ENCODE data around the gene ALDH7A1.
A peak's percentile ranks its signal among the peaks of the same experiment; 100 is the strongest.
"Not testable (repeated sequence)": the region's sequence is repeated elsewhere in the genome, so short reads cannot be mapped to it uniquely, and the experiment has no call there.

The ALDH7A1 gene

DNA sequence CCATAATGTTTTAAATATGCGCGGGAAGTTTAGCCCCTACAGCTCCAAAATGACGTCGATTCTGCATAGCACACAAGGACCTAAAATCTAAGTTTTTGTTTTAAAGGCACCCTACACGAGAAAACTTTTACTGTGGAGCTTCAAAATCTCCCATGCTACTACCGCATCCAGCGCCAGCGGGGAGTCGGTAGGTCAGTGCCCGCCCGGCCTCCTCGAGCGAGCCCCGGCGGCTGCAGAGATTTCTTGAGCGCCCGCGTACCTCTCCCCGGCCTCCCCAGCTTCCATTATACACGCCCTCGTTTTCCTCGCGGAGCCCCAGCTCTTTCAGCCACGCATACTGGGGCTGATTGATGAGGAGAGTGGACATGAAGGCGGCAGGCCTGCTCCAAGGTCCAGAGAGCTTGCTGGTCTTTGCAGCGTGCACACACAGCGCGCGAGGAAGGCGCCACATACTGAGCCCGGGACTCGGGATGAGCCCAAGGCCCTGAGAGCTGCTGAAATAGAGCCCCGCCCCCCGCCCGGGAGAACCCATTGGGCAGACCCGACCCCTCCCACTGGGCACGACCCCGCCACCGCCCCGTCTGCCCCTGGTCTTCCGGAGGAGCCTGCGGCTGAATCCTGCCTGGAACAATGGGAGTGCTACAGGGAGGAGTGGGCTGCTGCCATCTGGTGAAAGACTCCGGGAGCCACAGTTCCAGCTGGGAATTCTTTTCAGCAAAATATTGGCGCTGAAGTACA is at the start of gene ALDH7A1:
Gene ALDH7A1, minus strand, starts transcription at position 472 of the 738 bp plus-strand sequence. Its CDS starts 21 bp downstream, at position 451.
- peak; percentile 93 for DNase-seq (ENCODE audit: low spot score)

DNA sequence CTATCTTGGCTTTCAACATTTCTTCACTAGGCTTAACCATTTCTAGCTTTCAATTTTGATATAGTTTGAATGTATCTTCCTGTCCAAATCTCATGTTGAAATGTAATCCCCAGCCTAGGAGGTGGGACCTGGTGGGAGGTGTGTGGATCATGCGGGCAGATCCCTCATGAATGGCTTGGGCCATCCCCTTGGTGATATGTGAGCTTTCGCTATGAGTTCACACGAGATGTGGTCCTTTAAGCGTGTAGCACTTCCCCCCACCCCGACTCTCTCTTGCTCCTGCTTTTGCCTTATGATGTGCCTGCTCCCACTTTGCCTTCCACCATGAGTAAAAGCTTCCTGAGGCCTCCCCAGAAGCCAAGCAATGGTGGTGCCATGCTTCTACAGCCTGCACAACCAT is 46.4 kb upstream of the ALDH7A1 start:
- DNase-seq (ENCODE audit: low spot score), result no peak

DNA sequence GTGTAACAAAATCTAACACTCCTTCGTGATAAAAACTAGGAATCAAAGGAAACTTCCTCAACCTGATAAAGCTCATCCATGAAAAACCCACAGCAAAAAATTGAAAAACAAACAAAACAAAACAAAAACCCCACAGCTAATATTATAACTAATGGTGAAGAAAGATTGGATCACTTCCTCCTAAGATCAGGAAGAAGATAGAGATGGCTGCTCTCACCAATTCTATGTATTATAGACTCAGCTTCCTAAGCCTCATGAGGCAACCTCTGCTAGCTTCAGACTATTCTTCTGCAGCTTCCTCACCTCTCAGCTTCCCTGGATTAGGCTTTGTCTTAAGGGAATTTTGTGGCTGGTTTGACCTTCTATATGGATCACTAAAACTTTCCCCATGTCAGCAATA is 45.8 kb upstream of the ALDH7A1 start:
- no peak for DNase-seq (ENCODE audit: low spot score)

DNA sequence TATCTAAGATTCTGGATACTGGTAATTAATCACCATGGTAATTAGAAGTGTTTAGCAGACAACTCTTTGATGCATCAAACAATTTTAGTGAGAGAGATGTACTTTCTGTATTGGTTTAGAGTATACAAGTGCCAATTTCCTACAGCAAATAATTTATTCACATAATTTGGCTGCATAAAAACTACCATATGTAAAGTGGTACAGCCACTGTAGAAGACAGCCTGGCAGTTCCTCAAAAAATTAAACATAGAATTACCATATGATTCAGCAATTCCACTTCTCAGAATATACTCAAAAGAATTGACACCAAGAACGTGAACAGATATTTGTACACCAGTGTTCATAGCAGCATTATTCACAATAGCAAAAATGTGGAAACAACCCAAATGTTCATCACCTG is 41.9 kb upstream of the ALDH7A1 start:
- DNase-seq (ENCODE audit: low spot score), result no peak

DNA sequence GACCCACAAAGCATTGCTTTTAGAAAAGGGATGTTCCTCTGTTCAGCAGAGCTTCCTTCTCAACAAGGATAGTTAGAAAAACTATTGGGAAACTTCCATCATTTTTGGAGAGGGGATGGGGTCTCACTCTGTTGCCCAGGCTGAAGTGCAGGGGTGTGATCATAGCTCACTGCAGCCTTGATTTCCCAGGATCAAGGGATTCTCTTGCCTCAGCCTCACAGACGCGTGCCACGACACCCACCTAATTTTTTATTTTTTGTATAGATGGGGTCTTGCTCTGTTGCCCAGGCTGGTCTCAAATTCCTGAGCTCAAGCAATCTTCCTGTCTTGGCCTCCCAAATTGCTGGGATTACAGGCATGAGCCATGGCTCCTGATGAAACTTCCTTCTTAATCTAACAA is 40.6 kb upstream of the ALDH7A1 start:
- DNase-seq (ENCODE audit: low spot score), result no peak

DNA sequence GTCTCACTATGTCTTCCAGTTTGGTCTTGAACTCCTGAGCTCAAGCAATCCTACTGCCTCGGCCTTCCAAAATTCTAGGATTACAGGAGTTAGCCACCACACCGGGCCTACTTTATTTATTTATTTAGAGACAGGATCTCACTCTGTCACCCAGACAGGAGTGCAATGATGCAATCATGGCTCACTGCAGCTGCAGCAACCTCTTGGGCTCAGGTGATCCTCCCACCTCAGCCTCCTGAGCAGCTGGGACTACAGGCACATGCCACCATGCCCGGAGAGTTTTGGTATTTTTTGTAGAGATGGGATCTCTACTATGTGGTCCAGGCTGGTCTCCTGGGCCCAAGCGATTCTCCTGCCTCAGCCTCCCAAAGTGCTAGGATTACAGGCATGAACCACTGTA is 38.5 kb upstream of the ALDH7A1 start:
- DNase-seq (ENCODE audit: low spot score), result no peak

DNA sequence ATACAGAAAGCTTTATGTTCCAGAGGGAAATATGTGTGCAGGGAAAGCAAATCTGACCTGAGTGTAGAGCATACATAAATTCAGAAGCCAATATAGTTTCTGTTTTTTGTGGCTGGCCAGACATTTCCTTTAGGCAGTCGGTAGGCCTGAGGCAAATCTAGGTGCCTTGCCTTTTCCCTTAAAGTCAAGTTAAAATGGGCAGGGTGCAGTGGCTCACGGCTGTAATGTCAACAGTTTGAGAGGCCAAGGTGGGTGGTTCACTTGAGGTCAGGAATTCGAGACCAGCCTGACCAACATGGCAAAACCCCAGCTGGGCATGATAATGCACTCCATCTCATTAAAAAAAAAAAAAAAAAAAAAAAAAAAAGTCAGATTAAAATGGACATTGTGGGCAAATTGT is 36.9 kb upstream of the ALDH7A1 start:
- DNase-seq (ENCODE audit: low spot score), result no peak

DNA sequence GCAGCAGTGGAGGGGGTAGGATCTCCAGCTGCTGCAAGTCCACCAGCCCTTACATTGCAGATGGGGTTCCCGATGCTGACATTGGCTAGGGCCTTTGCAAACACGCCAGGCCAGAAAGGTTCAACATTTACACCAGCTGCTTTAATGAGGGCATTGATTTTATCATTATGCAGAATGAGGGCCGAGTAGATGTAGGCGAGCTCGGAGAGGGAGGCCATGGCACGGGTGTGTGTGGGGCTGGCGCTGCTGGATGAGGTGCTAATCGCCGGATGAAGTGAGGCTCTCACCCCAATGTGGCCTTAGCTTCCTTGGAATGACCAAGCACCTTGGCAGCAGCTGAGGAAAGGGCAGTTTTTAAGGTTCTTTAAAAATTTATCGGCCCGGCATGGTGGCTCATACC is 33.1 kb upstream of the ALDH7A1 start:
- no peak for DNase-seq (ENCODE audit: low spot score)

DNA sequence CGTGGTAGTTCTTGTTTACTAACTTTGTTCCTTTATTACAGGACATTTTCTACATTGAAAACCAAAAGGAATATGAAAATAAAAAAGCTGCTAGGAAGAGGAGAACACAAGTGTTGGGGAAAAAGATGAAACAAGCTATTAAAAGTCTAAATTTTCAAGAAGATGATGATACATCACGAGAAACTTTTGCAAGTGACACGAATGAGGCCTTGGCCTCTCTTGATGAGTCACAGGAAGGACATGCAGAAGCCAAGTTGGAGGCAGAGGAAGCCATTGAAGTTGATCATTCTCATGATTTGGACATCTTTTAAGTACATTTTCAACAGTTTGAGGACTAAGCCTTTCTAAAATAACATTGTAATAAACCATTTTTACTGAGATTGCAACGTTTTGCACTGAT is 29.5 kb upstream of the ALDH7A1 start:
- no peak for DNase-seq (ENCODE audit: low spot score)

DNA sequence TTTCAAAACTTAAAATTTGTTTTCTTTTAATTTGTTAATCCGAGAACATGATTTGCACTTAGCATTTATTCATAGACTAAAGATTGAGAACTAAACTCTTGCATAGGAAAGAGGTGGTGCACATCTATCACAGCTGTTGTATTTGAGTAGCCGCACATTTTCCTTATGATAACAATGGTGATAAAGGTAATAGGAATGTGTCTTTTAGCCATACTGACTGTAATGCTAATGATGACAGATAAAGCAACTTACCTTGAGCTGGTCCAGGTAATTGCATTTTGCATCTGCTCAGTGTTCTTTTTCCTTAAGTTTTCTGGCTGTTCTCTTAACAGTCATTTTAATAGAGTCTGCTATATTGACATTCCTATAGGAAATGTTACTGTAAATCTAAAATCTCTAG is 24.8 kb upstream of the ALDH7A1 start:
- DNase-seq (ENCODE audit: low spot score), result no peak

DNA sequence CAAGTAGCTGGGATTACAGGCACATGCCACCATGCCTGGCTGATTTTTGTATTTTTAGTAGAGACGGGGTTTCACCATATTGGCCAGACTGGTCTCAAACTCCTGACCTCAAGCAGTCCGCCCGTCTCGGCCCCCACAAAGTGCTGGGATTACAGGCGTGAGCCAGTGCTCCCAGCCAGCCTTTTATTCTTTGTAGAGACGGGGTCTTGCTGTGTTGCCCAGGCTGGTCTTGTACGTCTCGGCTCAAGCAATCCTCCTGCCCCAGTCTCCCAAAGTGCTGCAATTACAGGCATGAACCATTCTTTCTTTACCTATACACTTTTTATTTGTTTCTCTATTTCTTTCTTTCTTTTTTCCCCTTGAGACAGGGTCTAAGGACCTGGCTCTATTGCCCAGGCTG is 22.6 kb upstream of the ALDH7A1 start:
- DNase-seq (ENCODE audit: low spot score), result not testable (repeated sequence)

DNA sequence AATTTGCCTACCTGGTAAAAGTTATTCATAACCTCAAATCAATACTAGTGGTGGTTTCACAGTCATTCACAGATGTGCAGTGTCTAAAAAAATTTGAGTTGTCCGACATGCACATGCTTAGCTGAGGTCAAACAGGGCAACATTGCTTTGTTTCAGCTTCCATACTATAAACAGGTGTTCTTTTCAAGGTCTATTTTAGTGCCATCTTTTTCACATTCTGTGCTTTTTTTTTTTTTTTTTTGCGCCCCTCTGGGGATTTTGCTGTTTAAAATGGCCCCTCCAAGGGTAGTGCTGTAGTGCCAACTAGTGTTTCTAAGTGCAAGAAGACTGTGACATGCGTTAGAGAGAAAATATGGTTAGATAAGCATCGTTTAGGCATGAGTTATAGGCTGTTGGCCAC is 20.3 kb upstream of the ALDH7A1 start:
- no peak for DNase-seq (ENCODE audit: low spot score)

DNA sequence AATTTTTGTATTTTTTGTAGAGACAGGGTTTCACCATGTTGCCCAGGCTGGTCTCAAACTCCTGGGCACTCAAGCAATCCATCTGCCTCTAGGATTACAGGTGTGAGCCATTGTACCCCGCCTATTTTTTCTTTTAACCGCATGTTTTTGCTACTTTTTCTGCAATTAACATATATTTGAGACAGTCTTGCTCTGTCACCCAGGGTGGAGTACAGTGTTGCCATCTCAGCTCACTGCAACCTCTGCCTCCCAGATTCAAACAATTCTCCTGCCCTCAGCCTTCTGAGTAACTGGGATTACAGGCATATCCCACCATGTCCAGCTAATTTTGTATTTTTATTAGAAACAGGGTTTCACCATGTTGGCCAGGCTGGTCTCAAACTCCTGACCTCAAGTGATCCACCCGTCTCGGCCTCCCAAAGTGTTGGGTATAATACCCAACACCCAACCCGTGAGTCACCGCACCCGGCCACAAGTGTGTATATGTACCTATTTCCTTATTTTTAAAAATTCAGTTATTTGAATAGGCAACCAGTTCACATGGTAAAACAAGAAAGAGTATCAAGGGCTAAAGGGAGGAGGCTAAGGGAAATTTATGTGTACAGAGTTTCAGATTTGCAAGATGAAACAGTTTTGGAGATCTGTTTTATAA is 19.0 kb upstream of the ALDH7A1 start:
- DNase-seq (ENCODE audit: low spot score), result no peak

DNA sequence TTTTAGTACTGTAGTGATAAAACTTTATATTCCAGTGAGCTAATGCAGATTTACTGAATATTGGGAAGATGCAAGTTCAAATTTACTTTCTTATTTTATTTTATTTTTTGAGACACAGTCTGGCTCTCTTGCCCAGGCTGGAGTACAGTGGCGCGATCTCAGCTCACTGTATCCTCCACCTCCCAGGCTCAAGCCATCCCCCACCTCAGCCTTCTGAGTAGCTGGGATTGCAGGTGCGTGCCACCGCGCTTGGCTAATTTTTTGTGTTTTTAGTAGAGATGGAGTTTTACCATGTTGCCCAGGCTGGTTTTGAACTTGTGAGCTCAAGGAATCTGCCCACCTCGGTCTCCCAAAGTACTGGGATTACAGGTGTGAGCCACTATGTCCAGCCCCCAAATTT is 15.6 kb upstream of the ALDH7A1 start:
- DNase-seq (ENCODE audit: low spot score), result no peak

DNA sequence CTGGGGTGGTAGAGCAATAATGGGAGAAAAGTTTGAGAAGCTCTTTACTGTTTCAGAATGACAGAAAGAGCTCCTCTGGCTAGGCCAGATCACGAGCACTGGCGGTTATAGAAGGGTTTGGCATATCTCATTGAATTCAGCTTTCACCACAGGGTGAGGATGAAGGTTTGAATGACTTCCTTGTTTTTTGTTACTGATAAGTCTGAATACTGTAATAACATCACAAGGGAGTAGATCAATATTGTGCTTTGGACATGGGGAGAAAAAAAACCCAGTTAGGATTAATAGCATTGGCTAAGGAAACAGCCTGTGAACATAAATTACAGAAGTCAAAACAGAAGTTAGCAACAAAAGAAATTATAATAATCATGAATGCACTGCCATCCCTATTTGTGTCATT is 15.1 kb upstream of the ALDH7A1 start:
- DNase-seq (ENCODE audit: low spot score), result no peak

DNA sequence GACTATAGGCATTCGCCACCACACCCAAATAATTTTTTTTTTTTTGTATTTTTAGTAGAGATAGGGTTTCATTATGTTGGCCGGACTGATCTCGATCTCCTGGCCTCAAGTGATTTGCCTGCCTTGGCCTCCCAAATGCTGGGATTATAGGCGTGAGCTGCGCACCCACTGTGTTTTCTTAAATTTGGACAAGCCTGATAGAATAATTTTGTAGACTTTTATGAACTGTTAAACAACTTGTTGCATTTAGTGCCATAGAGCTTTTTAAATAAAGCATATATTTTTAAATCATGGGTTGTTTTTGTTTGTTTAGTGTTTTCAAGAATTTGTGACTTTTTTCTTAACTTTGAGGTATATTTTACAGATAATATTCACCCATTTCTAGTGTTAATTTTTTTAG is 10.5 kb upstream of the ALDH7A1 start:
- DNase-seq (ENCODE audit: low spot score), result no peak

DNA sequence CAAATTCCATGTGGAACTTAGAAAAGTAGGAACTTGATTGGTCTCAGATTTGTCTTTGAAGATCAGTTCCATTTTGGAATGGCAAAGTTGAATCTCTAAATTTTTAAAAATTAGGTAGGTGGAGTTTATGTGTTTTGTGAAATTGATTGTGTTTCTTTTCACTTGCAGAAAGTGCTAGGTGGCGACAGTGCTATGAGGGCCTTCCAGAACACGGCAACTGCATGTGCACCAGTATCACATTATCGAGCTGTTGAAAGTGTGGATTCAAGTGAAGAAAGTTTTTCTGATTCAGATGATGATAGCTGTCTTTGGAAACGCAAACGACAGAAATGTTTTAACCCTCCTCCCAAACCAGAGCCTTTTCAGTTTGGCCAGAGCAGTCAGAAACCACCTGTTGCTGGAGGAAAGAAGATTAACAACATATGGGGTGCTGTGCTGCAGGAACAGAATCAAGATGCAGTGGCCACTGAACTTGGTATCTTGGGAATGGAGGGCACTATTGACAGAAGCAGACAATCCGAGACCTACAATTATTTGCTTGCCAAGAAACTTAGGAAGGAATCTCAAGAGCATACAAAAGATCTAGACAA is 8.5 kb upstream of the ALDH7A1 start:
- DNase-seq (ENCODE audit: low spot score), result no peak

DNA sequence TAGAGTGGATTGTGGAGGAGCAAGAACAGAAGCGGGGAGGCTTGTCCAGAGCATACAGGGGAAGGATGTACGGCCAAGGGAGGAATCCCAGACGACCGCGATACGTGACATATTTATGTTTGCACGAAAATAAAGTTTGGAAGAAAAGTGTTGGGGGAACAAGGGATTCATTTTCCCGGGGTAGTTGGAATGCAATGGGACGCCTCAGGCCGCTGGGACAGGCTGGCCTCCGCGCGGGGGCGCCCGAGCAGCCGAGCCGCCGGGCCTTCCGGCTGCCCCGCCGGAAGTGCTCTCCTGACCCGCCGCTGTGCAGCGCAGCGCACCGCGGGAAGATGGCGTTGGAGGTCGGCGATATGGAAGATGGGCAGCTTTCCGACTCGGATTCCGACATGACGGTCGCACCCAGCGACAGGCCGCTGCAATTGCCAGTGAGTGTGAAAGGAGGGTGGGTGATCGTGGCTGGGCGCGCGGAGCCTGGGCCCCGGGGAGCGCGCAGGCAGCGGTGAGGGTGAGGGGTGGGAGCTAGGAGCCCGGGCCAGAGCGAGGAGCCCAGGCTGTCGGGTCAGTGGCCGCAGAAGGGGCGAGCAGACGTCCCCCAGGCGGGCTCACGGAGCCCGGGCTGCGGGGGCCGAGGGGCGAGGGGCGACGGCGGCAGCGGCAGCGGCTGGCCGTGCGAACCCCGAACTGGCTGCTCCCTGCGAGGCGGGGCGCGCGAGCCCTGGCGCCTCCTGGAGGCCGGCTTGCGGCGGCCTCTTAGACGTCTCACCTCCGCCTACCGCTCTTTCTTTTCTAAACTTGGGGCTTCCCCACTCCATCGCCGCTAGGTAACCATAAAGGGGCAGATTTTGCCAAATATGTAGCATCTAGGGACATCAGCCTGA is 5.9 kb upstream of the ALDH7A1 start, which contains the start of gene PHAX:
Gene PHAX, plus strand, starts transcription at position 317 of the 881 bp plus-strand sequence. Its CDS starts 16 bp downstream, at position 333.
- peak; percentile 75 for DNase-seq (ENCODE audit: low spot score)

DNA sequence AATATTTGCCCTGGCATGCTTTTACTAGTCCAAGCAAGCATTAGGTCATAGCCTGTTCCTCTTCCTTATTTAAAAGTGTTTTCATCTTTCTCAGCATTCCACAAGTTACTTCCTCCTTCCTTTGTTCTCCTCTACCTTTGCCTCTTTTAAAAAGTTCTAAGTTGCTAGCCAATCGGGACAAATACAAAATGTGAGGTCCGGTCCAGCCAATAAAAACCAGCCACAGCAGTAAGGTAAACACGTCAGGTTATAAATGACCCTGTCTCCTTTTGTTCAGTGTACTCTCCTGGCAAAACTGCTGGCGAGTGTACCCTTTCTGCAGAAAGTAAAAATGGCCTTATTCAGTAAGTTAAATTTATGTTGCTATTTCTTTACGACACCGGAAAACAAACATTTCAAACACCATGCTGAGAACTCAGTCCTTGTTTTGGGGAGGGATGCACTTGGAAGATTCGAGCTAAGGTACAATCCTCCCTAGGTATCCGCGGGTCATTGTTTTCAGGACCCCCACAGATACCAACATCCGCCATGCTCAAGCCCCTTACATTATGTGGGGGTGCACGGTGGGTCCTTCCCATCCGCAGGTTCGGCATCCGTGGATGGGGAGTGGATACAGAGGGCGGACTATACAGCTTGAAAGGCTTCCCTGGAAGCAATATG is 5.1 kb upstream of the ALDH7A1 start:
- DNase-seq (ENCODE audit: low spot score), result peak; percentile 52

DNA sequence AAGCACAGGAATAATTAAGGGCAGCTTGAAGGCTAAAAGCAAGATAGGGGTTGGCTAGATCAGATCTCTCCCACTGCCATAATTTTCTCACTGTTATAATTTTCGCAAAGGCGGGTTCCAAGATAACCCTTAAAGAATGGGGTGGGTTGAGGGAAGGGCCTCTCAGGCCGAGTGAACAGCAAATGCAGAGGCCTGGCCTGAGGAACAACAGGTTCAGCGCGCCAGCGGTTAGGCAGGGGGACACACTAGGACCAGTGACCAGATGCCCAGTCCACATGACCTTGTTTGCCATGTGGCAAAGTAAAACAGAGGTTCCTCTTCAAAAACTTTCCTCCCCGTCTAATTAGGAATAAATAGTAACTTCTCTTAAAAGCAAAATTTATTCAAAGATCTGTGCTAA is 4.5 kb upstream of the ALDH7A1 start:
- DNase-seq (ENCODE audit: low spot score), result no peak

DNA sequence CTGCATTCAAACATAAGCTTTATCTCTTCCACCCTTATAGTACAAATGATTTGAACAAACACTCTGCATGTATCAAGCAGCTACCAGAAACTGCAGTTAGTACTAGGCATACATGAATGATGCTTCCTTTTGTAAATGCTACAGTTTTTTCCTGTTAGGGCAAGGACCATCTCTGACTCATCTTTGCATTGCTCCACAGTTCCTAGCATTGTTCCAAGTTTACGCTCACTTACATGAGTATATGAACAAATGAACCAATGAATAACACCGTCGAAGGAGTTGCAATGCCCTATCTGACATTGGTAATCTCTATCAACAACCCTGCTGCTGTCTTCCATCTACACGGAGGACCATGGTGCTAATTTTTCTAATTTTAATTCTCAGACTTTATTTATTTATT is 2.1 kb upstream of the ALDH7A1 start:
- no peak for DNase-seq (ENCODE audit: low spot score)

Measured in HuH-7 (cell line).